NCI-H187 (cell line): ENCODE results near the gene SCN2B.

ENCODE experiments used
- DNase-seq, 2 experiments: peaks; one replicate each; lab custom pipeline; 2025; lab: John Stamatoyannopoulos, UW

Gene SCN2B

GRCh38 chr11:118153976-118154375 is 22.5 kb downstream of the SCN2B start:
- no peak for DNase-seq

- no peak for DNase-seq
Observed at GRCh38 chr11:118153516-118153915, 22.9 kb downstream of the SCN2B start.

- peak in 1 of 2 experiments; percentile 59 for DNase-seq
Observed at GRCh38 chr11:118152552-118153471, 23.6 kb downstream of the SCN2B start, which contains the start of gene SCN4B. TSS of gene SCN4B (minus strand) at chr11:118152823. CDS start at chr11:118152673, 150 bp downstream.

- DNase-seq: no peak
Observed at GRCh38 chr11:118152020-118152551, 24.4 kb downstream of the SCN2B start.

GRCh38 chr11:118151431-118151830 is 25.0 kb downstream of the SCN2B start:
- no peak for DNase-seq

GRCh38 chr11:118149493-118149892 is 26.9 kb downstream of the SCN2B start:
- DNase-seq: no peak

GRCh38 chr11:118148856-118149255 is 27.6 kb downstream of the SCN2B start:
- DNase-seq: no peak

- DNase-seq: no peak
Observed at GRCh38 chr11:118148240-118148639, 28.2 kb downstream of the SCN2B start.

- no peak for DNase-seq
Observed at GRCh38 chr11:118147502-118147901, 28.9 kb downstream of the SCN2B start.

- no peak for DNase-seq
Observed at GRCh38 chr11:118146554-118146953, 29.9 kb downstream of the SCN2B start.

- DNase-seq: peak; percentile 43 to 76
Observed at GRCh38 chr11:118145285-118146227, 30.9 kb downstream of the SCN2B start.

GRCh38 chr11:118144301-118145268 is 31.9 kb downstream of the SCN2B start:
- DNase-seq: no peak

GRCh38 chr11:118143661-118144185 is 32.7 kb downstream of the SCN2B start:
- DNase-seq: no peak

- peak in 1 of 2 experiments; percentile 34 for DNase-seq
Observed at GRCh38 chr11:118142809-118143208, 33.6 kb downstream of the SCN2B start.

- DNase-seq: no peak
Observed at GRCh38 chr11:118142081-118142480, 34.4 kb downstream of the SCN2B start.

GRCh38 chr11:118139578-118139977 is 36.9 kb downstream of the SCN2B start:
- DNase-seq: no peak

- DNase-seq: no peak
Observed at GRCh38 chr11:118138839-118139420, 37.5 kb downstream of the SCN2B start.

- no peak for DNase-seq
Observed at GRCh38 chr11:118136801-118137200, 39.6 kb downstream of the SCN2B start.

GRCh38 chr11:118136341-118136740 is 40.1 kb downstream of the SCN2B start:
- DNase-seq: no peak

- DNase-seq: no peak
Observed at GRCh38 chr11:118135796-118136165, 40.7 kb downstream of the SCN2B start.
